ENCODE results near the gene IRAK2.
"Not testable (repeated sequence)": the region's sequence is repeated elsewhere in the genome, so short reads cannot be mapped to it uniquely, and the experiment has no call there.

IRAK2 gene

DNA sequence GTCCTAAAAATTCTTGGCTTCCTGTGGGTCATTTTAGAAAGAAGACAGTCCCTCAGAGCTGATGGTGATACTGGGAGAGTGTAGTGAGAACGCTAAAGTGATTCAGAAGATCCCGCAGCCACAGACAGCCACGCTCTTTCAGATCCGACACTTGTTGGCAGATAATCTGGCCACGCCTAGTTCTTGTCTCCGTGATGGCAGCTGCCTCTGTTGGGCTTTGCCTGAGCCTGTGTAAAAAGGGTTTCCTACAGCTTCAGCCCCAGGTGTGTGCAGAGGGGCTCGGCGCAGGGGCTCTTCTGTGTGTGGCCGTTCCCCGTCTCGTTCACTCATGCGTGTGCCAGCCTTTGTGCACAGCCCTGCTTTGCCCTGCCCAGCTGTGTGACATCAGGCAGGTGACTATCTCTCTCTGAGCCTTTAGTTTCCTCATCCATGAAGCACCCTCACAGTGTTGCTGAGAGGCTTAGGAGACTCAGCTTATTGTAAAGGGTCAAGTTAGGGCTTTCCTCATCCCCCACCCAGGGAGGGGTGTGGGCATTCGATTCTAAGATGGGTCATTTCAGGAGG, 6.3 kb downstream of the IRAK2 start:
- CTCF ChIA-PET = no interaction called here
- peaks cover 13% of the 10 kb centered on the region for H3K9me3 Mint-ChIP-seq
- H3K27me3 Mint-ChIP-seq = no peaks in the 10 kb centered on the region
- peaks cover 17% of the 10 kb centered on the region for H3K36me3 Mint-ChIP-seq
- DNase-seq = no peak
- H3K27ac Mint-ChIP-seq = no peak overlapping the region
- H3K4me1 Mint-ChIP-seq = peaks cover 24% of the 10 kb centered on the region
- no peak overlapping the region for H3K4me3 Mint-ChIP-seq

DNA sequence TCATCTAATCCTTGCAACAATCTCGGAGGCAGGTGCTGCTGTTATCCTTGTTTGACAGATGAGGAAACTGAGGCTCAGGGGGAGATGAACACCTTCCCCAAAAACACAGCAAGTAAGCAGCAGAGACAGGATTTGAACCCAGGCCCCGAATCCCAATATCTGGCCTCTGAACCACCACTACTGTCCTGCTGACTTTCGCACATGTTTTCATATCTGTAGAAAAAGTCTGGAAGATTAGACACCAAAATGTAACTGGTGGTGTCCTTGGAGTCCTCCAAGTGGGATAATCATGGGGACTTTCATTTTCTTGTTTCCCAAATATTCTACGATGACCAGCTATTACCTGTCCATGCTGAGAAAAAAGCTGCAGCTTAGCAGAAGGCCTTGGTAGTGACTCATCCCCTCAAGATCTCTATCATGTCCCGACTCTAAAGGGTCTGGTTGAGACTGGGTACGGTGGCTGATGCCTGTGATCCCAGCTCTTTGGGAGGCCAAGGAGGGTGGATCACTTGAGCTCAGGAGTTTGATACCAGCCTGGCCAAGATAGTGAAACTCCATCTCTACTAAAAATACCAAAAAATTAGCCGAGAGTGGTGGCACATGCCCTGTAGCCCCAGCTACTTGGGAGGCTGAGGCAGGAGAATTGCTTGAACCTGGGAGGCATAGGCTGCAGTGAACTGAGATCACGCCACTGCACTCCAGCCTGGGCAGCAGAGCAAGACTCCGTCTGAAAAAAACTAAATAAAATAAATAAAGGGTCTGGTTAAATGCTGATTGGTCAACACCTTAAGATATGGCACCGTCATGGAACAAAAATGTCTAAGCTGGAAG, 8.6 kb downstream of the IRAK2 start:
- H3K27me3 Mint-ChIP-seq = no peaks in the 10 kb centered on the region
- peaks cover 10% of the 10 kb centered on the region for H3K4me1 Mint-ChIP-seq
- CTCF ChIA-PET = interaction anchor here (0.8 to 1.8 kb wide), 4 partner anchors 8 to 53 kb away, joined by 3 to 5 read pairs (median 4); partner anchors contain the start of gene IRAK2
- no peak overlapping the region for H3K27ac Mint-ChIP-seq
- DNase-seq = no peak
- H3K4me3 Mint-ChIP-seq = no peak overlapping the region
- peaks cover 17% of the 10 kb centered on the region for H3K36me3 Mint-ChIP-seq
- peaks cover 13% of the 10 kb centered on the region for H3K9me3 Mint-ChIP-seq

DNA sequence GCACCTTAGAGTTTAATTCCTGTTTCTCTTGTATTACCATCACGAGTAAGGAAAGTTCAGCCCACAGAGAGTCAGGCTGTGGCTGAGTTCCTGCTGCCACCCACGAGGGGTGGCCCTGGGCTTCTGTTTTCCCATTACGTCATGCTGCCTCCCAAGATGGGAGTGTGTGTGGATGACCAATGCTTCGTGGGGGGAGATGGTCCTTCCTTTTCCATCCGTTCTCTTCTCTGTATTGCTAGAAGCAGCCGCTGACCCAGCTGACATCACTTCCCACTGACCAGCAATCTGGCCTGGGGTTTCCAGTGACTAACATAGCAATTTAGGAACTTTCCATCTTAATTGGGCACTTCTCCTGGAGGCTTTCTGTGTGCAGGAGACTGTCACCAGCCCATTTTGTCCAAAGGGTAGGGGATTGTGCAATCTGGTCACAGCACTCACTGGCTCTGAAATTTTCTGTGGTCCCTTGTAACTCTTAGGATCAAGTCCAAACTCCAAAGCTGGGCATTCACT, 9.3 kb downstream of the IRAK2 start:
- CTCF ChIA-PET = interaction anchor here (0.8 to 1.8 kb wide), 4 partner anchors 9 to 52 kb away, joined by 3 to 5 read pairs (median 4); partner anchors contain the start of gene IRAK2

DNA sequence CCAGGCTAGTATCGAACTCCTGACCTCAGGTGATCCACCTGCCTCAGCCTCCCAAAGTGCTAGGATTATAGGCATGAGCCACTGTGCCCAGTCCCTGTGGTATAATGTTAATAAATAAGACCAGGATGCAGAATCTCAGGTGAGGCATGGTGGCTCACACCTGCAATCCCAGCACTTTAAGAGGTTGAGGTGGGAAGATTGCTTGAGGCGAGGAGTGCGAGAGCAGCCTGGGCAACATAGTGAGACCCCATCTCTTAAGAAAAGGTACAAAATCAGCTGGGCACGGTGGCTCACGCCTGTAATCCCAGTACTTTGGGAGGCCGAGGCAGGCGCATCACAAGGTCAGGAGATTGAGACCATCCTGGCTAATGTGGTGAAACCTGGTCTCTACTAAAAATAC, 10.6 kb downstream of the IRAK2 start:
- H3K4me3 Mint-ChIP-seq, H3K36me3 Mint-ChIP-seq, H3K27ac Mint-ChIP-seq, CTCF ChIA-PET, H3K27me3 Mint-ChIP-seq, DNase-seq, H3K9me3 Mint-ChIP-seq, H3K4me1 Mint-ChIP-seq: not testable (repeated sequence)

More for the DNA sequence above, 9.3 kb downstream of the IRAK2 start:
- Mint-ChIP-seq H3K36me3 (peaks cover 11% of the 10 kb centered on the region), H3K27ac (no peak overlapping the region), H3K9me3 (peaks cover 6% of the 10 kb centered on the region), H3K4me1 (peaks cover 5% of the 10 kb centered on the region), H3K4me3 (no peak overlapping the region), H3K27me3 (no peaks in the 10 kb centered on the region)
- DNase-seq = no peak

DNA sequence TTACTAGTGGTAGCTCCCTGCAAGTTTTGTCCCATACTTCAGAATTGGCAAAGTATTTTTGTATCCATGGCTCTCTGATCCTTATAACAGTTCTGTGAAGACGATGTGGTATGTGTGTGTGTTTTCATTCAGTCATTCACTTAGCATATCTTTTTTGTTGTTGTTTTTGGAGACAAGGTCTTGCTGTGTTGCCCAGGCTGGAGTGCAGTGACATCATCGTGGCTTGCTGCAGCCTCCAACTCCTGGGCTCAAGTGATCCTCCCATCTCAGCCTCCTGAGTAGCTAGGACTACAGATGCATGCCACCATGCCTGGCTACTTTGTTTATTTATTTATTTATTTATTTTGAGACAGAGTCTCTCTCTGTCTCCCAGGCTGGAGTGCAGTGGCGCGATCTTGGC, 11.4 kb downstream of the IRAK2 start:
- H3K27me3 Mint-ChIP-seq, H3K36me3 Mint-ChIP-seq, H3K27ac Mint-ChIP-seq, CTCF ChIA-PET, H3K9me3 Mint-ChIP-seq, H3K4me1 Mint-ChIP-seq, DNase-seq, H3K4me3 Mint-ChIP-seq: not testable (repeated sequence)

DNA sequence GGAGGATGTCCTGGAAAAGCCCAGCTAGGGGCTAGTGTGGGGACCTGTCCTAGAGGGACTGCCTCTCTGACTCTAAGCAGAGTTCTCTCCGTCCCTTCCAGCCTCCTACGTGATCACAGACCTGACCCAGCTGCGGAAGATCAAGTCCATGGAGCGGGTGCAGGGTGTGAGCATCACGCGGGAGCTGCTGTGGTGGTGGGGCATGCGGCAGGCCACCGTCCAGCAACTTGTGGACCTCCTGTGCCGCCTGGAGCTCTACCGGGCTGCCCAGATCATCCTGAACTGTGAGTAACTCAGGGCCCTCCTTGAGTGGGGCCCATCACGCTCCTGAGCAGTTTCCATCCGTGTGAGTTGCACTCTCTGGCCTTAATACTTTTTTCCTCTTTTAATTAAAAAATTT, 13.0 kb downstream of the IRAK2 start:
- Mint-ChIP-seq H3K9me3 (no peaks in the 10 kb centered on the region), H3K36me3 (peaks cover 3% of the 10 kb centered on the region), H3K27ac (no peak overlapping the region), H3K4me1 (peaks cover 3% of the 10 kb centered on the region), H3K4me3 (no peak overlapping the region), H3K27me3 (no peaks in the 10 kb centered on the region)
- CTCF ChIA-PET = no interaction called here
- DNase-seq = no peak

DNA sequence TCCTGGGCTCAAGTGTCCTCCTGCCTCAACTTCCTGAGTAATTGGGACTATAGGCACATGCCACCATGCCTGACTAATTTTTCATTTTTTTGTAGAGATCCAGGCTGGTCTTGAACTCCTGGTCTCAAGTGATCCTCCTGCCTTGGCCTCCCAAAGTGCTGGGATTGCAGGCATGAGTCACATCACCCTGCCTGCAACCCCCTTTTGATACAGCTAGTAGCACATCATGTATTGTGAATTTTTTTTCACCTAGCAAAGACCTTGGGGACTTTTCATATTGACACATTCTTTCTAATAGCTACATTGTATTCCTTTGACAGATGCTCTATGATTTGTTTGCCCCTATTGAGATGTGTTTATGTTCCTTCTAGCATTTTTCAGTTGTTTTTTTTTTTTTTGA, 14.2 kb downstream of the IRAK2 start:
- Mint-ChIP-seq H3K4me3 (no peak overlapping the region), H3K27ac (no peak overlapping the region), H3K4me1 (peaks cover 6% of the 10 kb centered on the region), H3K27me3 (no peaks in the 10 kb centered on the region), H3K9me3 (no peaks in the 10 kb centered on the region), H3K36me3 (peaks cover 3% of the 10 kb centered on the region)
- CTCF ChIA-PET = no interaction called here
- no peak for DNase-seq

DNA sequence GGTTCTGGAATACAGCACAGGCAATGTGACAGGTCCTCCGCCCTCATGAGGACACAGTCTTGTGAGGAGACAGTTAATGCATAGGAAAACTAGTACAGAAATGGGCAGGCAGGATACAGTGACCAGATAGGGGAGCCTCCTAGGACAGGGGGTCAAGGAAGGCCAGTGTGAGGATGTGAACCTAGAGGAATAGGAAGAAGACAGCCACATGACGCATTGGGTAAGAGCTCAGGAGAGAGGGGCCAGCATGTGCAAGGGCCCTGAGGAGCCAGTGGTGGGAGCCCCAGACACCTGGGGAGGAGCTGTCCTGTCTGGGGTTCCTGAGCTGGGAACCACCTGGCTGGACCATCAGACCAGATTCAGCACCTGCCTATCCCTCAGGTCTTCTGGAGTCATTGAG, 15.6 kb downstream of the IRAK2 start:
- no peak for DNase-seq
- CTCF ChIA-PET = interaction anchor here (1.1 to 1.3 kb wide), 2 partner anchors 9 to 11 kb away, joined by 3 to 4 read pairs; no protein-coding TSS in a partner anchor
- peaks cover 12% of the 10 kb centered on the region for H3K4me1 Mint-ChIP-seq
- no peaks in the 10 kb centered on the region for H3K9me3 Mint-ChIP-seq
- peaks cover 5% of the 10 kb centered on the region for H3K36me3 Mint-ChIP-seq
- H3K27ac Mint-ChIP-seq = no peak overlapping the region
- no peak overlapping the region for H3K4me3 Mint-ChIP-seq
- no peaks in the 10 kb centered on the region for H3K27me3 Mint-ChIP-seq

DNA sequence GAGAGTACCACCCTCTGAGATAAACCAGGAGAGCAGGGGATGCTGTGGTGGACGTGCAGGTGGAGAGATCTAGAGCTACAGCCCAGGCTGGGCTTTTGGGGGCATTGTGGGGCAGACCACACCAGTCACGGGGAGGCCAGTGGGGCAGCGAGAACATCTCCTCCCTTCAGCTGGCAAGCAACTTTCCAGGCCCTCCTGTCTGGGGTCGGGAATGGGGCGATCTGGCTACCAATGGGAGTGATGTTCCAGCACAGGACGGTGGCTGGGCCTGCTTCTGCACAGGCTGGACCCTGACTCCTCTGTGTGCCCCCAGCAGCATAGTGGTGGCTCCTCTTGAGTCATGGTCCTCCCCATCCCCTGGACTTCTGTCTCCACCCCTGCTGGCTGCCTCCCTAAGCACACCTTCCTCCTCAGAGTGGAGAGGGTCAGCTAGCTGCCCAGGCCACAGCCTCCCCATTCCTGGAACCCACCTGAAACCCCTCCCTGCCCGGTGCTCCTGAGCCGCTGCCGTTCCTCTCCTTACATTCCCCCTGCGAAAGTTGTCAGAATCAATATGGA, 16.1 kb downstream of the IRAK2 start:
- H3K9me3 Mint-ChIP-seq = no peaks in the 10 kb centered on the region
- peaks cover 5% of the 10 kb centered on the region for H3K36me3 Mint-ChIP-seq
- DNase-seq = no peak
- H3K27ac Mint-ChIP-seq = no peak overlapping the region
- H3K4me1 Mint-ChIP-seq = peaks cover 16% of the 10 kb centered on the region
- no peak overlapping the region for H3K4me3 Mint-ChIP-seq
- H3K27me3 Mint-ChIP-seq = no peaks in the 10 kb centered on the region
- CTCF ChIA-PET = interaction anchor here (1.3 kb wide), 1 partner anchor 9 kb away, joined by 3 read pairs; no protein-coding TSS in a partner anchor

DNA sequence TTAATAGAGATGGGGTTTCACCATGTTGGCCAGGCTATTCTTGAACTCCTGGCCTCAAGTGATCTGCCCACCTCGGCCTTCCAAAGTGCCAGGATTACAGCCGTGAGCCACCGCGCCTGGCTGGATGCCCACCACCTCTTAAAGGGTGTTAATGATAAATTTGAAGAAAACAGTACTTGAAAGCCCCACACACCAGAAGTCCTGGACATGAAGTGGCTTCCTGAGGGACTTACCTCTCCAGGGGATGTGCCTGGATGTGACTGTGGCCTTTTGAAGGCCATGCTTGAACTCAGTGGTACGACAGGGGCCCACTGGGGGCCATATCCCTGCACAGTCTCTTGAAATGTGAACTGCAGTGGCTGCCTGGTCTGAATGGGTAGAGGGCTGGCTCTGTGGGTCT, 18.2 kb downstream of the IRAK2 start:
- Mint-ChIP-seq H3K4me1 (peaks cover 36% of the 10 kb centered on the region), H3K9me3 (no peaks in the 10 kb centered on the region), H3K27me3 (no peaks in the 10 kb centered on the region), H3K4me3 (no peak overlapping the region), H3K36me3 (peaks cover 13% of the 10 kb centered on the region), H3K27ac (no peak overlapping the region)
- DNase-seq = no peak
- CTCF ChIA-PET = interaction anchor here (1.0 to 1.3 kb wide), 2 partner anchors 9 to 99 kb away, joined by 4 read pairs; no protein-coding TSS in a partner anchor

DNA sequence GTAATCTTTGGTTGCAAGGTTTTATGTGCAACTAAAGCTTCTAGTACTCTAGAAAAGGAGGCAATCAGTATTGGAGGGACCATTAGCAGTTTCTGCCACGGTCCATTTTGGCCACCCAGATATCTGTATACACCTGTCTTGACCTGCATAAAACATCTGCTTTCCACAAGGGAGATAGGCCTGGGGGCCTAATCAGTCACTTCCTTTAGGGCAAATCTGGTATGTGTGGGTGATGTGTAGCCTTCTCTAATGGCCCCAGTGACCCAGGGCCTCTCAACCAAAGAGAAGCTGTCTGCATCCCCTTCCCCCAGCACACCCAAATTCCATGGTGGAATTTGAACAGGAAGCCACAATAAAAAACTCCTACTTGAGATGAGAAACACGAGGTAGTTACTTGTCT, 19.5 kb downstream of the IRAK2 start:
- Mint-ChIP-seq H3K27me3 (no peaks in the 10 kb centered on the region), H3K4me3 (no peak overlapping the region), H3K4me1 (peaks cover 44% of the 10 kb centered on the region), H3K36me3 (peaks cover 15% of the 10 kb centered on the region), H3K9me3 (no peaks in the 10 kb centered on the region), H3K27ac (no peak overlapping the region)
- CTCF ChIA-PET = interaction anchor here (1.3 kb wide), 1 partner anchor 10 kb away, joined by 4 read pairs; no protein-coding TSS in a partner anchor
- no peak for DNase-seq

DNA sequence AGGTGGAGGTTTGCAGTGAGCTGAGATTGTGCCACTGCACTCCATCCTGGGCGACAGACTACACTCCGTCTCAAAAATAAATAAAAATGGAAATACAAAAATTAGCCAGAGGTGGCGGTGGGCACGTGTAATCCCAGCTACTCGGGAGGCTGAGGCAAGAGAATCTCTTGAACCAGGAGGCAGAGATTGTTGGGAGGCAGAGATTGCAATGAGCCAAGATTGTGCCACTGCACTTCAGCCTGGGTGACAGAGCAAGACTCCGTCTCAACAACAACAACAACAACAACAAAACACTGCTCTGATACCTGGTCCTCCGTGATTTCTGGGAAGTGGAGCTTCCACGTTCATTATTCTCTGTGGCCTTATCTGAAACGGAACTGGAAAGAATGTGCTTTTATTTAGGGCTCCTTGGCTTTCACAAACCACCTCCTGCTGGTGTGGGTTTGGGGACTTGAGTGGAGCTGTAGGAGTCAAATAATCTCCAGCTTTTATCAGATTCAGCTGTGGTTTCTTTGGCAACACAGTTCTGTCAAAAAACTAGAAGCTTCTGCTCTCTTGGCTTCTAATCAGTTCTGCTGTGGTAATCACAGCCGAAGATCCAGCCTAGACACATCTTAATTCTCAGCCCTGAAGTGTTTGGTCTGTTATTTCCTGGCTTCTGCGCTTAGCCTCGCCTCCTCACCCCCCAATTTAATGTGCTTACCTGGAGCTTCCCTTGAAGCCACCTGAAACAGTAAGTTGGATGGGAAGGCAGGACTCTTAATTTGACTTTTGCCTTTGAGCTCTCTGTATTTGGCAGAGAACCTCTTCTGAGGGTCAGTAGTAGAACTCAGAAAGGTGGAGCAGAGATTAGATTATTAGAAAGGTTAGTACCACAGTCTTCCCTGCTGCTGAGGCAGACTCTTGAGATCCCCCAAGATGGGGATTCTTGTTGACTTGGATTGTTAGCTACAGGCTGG, 21.4 kb downstream of the IRAK2 start:
- CTCF ChIA-PET = interaction anchor here (0.7 to 1.8 kb wide), 8 partner anchors 9 to 40 kb away, joined by 3 to 5 read pairs (median 4); no protein-coding TSS in a partner anchor
- Mint-ChIP-seq H3K27me3 (no peaks in the 10 kb centered on the region), H3K9me3 (no peaks in the 10 kb centered on the region), H3K4me3 (no peak overlapping the region), H3K4me1 (peaks cover 61% of the 10 kb centered on the region), H3K27ac (peak overlapping the region; percentile 75), H3K36me3 (peaks cover 17% of the 10 kb centered on the region)
- DNase-seq = no peak

DNA sequence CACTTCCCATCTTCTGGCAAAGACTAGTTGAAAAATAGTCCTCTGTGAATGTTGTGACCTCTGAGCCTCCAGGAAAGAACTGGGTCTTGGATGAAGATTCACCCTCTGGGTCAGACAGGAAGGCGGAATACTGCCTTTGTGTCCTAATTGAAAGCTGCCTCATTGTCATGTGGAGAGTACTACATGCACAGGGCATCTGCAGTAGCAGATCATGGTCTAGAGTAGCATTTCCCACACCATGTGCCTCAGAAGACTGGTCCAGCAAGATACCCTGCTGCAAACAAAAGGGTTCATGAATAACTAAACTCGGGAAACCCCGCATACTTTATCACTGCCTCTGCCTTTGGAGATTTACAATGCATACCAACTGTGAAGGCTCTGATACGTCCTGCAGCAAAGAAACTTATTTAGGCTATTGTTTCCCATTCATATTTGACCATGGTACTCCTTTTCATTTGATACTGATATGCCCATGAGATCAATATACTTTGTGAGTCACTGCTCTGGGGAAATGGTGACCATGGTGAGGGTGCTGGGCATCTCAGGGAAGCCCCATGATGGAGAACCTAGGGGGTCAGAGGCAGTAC, 22.7 kb downstream of the IRAK2 start:
- CTCF ChIA-PET = interaction anchor here (0.9 to 1.8 kb wide), 4 partner anchors 11 to 38 kb away, joined by 3 to 5 read pairs (median 4); no protein-coding TSS in a partner anchor
- Mint-ChIP-seq H3K9me3 (no peaks in the 10 kb centered on the region), H3K27ac (peak overlapping the region; percentile 8)

More for the DNA sequence above, 22.7 kb downstream of the IRAK2 start:
- DNase-seq = no peak
- Mint-ChIP-seq H3K4me3 (no peak overlapping the region), H3K4me1 (peaks cover 70% of the 10 kb centered on the region), H3K36me3 (peaks cover 20% of the 10 kb centered on the region), H3K27me3 (no peaks in the 10 kb centered on the region)

Measured in activated naive CD4-positive, alpha-beta T cell treated with anti-CD3 and anti-CD28 coated beads, Interleukin-2, amount 10 ng/mL, durations not matched to agents 7 days and 5 days (primary cell).